OCI-LY3 (cell line): ENCODE data around the gene CNTN3.

ENCODE experiments used
- H2AFZ ChIP-seq: fragments of 200-600, 300-600 bp; shearing (Covaris generic); 2 replicates; pipeline ENCODE4 v1.6.0; 2014; ENCODE audit warnings: antibody characterized with exemption, low read depth, low read length
- H3K27ac ChIP-seq: fragments of 200-600, 300-600 bp; sonication (generic); 2 replicates; pipeline ENCODE4 v1.5.1; 2014; ENCODE audit warnings: mild to moderate bottlenecking, low read length, moderate library complexity, mixed read lengths
- H3K27me3 ChIP-seq: fragments of 200-600, 300-600 bp; sonication (generic); 2 replicates; pipeline ENCODE4 v1.6.1; 2014; ENCODE audit warnings: low read depth, low read length, mixed read lengths
- H3K36me3 ChIP-seq: fragments of 200-600, 300-600 bp; sonication (generic); replicated peaks from 2 replicates; pipeline ENCODE3; 2014; ENCODE audit warnings: low read depth, low read length, mixed read lengths
- H3K4me1 ChIP-seq: fragments of 300-600, 200-600 bp; sonication (generic); 2 replicates; pipeline ENCODE4 v1.6.1; 2014; ENCODE audit warnings: low read length, mixed read lengths
- H3K4me2 ChIP-seq: fragments of 200-600, 300-600 bp; sonication (generic); 2 replicates; pipeline ENCODE4 v1.6.1; 2014; ENCODE audit warnings: low read length, mixed read lengths
- H3K4me3 ChIP-seq: fragments of 300-600, 200-600 bp; sonication (generic); 2 replicates; pipeline ENCODE4 v1.5.1; 2014; ENCODE audit warnings: antibody characterized with exemption, mild to moderate bottlenecking, low read length, moderate library complexity
- H3K79me2 ChIP-seq: fragments of 300-600, 200-600 bp; shearing (Covaris generic); 2 replicates; pipeline ENCODE4 v1.6.1; 2014; ENCODE audit warnings: mild to moderate bottlenecking, low read length, mixed read lengths
- H3K9ac ChIP-seq: fragments of 300-600, 200-600 bp; shearing (Covaris generic); 2 replicates; pipeline ENCODE4 v1.6.0; 2014; ENCODE audit warnings: mild to moderate bottlenecking, low read length, moderate library complexity
- H3K9me3 ChIP-seq: fragments of 200-600, 300-600 bp; shearing (Covaris generic); 2 replicates; pipeline ENCODE4 v1.6.1; 2014; ENCODE audit warnings: low read length, mixed read lengths; ENCODE audit not compliant: insufficient read depth
- H4K20me1 ChIP-seq: fragments of 200-600, 300-600 bp; sonication (generic); 2 replicates; pipeline ENCODE4 v1.6.1; 2016; ENCODE audit warnings: low read length, mixed read lengths; ENCODE audit not compliant: insufficient read depth
- EZH2phosphoT487 ChIP-seq: fragments of 200-600 bp; shearing (Covaris generic); IDR thresholded peaks from 2 replicates; pipeline ENCODE4 v1.6.1; 2018; ENCODE audit warnings: antibody characterized with exemption, mixed run types, low read depth
- TF ChIP-seq, protein P1 (sequence below): fragments of 200-600, 300-600 bp; sonication (generic); IDR thresholded peaks from 2 replicates; pipeline ENCODE4 v1.5.1; 2014; ENCODE audit warnings: antibody characterized with exemption, low read length, low read depth

Gene CNTN3

DNA sequence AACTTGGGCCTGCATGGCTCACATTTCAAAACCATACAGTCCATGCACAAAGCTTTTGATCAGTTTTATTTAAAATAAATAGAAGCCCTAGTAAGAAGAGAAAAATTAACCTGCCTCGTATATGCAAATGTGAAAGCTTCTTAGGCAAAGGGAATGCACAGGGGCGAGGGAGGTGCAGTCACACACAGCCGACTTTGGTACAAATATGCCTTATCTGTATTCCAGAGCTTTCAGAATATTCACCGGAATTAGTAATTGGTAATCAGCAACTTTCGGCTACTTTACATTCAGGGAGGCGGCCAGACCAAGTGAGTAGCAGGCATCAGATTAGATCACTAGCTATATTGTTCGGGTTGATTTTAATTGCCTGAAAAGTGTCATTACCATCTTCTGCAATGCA, 7.5 kb downstream of the CNTN3 start:
- H3K27me3 ChIP-seq, result no peaks in the 10 kb centered on the region
- no peaks in the 10 kb centered on the region for H4K20me1 ChIP-seq
- H3K4me1 ChIP-seq, result no peaks in the 10 kb centered on the region
- no peaks in the 10 kb centered on the region for H3K9me3 ChIP-seq
- no peaks in the 10 kb centered on the region for H3K36me3 ChIP-seq
- H3K4me2 ChIP-seq, result no peak overlapping the region
- no peak overlapping the region for H2AFZ ChIP-seq
- TF ChIP-seq, protein P1, sequence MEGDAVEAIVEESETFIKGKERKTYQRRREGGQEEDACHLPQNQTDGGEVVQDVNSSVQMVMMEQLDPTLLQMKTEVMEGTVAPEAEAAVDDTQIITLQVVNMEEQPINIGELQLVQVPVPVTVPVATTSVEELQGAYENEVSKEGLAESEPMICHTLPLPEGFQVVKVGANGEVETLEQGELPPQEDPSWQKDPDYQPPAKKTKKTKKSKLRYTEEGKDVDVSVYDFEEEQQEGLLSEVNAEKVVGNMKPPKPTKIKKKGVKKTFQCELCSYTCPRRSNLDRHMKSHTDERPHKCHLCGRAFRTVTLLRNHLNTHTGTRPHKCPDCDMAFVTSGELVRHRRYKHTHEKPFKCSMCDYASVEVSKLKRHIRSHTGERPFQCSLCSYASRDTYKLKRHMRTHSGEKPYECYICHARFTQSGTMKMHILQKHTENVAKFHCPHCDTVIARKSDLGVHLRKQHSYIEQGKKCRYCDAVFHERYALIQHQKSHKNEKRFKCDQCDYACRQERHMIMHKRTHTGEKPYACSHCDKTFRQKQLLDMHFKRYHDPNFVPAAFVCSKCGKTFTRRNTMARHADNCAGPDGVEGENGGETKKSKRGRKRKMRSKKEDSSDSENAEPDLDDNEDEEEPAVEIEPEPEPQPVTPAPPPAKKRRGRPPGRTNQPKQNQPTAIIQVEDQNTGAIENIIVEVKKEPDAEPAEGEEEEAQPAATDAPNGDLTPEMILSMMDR, result no peak
- no peak for TF ChIP-seq EZH2phosphoT487
- no peaks in the 10 kb centered on the region for H3K79me2 ChIP-seq
- H3K27ac ChIP-seq, result no peak overlapping the region
- H3K9ac ChIP-seq, result no peak overlapping the region
- no peak overlapping the region for H3K4me3 ChIP-seq

DNA sequence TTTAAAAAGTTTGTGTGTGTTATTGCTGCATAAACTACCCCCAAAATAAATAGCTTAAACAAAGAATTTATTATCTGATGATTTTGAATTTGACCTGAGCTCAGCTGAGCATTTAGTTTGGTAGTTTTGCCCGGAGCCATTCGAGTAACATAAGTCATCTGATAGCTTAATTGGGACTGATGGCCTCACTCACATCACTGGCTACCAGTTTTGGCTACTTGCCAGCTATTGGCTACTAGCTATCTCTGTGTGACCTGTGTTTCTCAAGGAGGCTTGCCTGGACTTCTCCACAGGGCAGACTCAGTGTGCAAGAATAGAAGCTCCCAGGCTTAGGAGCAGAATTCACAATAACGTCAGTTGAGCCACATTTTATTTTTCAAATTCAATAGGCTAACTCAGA, 9.0 kb downstream of the CNTN3 start:
- no peaks in the 10 kb centered on the region for H3K79me2 ChIP-seq
- no peak for TF ChIP-seq EZH2phosphoT487
- TF ChIP-seq, protein P1, result no peak
- H2AFZ ChIP-seq, result no peak overlapping the region
- no peak overlapping the region for H3K9ac ChIP-seq
- no peaks in the 10 kb centered on the region for H3K27me3 ChIP-seq
- H3K4me2 ChIP-seq, result no peak overlapping the region
- no peak overlapping the region for H3K4me3 ChIP-seq
- H3K9me3 ChIP-seq, result no peaks in the 10 kb centered on the region
- no peak overlapping the region for H3K27ac ChIP-seq
- no peaks in the 10 kb centered on the region for H3K36me3 ChIP-seq
- H3K4me1 ChIP-seq, result no peaks in the 10 kb centered on the region
- H4K20me1 ChIP-seq, result no peaks in the 10 kb centered on the region

DNA sequence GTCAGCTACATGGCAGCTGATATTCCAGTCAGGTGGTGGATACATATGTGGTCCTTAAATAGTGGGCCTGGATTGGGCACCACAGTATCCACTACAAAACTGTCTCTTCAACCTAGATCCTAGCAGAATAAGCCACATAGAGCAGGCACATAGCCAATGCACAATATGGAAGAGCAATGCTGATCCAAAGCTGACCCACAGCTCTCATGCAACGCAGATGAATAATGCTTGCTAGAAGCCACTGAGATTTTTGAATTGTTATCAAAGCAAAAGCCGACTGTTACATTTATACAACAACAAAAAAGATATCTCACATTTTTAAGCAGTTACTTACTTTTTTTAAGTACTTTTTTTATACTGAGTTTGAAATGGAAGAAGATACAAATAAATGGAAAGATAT, 11.2 kb downstream of the CNTN3 start:
- Histone ChIP-seq H3K9me3 (no peaks in the 10 kb centered on the region), H3K4me1 (no peaks in the 10 kb centered on the region), H3K9ac (no peak overlapping the region), H3K4me2 (no peak overlapping the region), H3K27me3 (no peaks in the 10 kb centered on the region), H3K4me3 (no peak overlapping the region), H3K79me2 (no peaks in the 10 kb centered on the region), H3K36me3 (no peaks in the 10 kb centered on the region), H4K20me1 (no peaks in the 10 kb centered on the region), H2AFZ (no peak overlapping the region), H3K27ac (no peak overlapping the region)
- TF ChIP-seq, protein P1, result no peak
- no peak for TF ChIP-seq EZH2phosphoT487

DNA sequence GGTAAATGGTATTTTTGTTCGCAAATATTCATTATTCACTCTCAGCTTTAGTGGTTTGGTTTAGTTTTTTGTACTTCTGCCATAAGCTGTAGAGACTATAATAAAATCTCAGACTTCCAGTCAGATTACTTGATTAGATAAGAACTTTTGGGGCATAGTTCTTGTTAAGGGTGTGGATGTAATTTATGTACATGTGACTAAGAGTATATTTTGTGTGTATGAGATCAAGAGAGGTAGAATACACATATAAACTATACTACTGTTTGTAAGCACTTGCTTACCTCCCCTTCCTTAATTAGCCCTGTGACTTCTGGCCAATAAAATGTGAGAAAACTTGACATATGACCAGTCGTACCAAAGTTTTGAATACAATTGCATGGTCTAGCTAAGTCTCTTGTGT, 12.0 kb downstream of the CNTN3 start:
- Histone ChIP-seq H3K79me2 (no peaks in the 10 kb centered on the region), H3K4me3 (no peak overlapping the region), H3K9ac (no peak overlapping the region), H4K20me1 (no peaks in the 10 kb centered on the region), H2AFZ (no peak overlapping the region), H3K27me3 (no peaks in the 10 kb centered on the region), H3K36me3 (no peaks in the 10 kb centered on the region), H3K4me1 (no peaks in the 10 kb centered on the region), H3K4me2 (no peak overlapping the region), H3K9me3 (no peaks in the 10 kb centered on the region), H3K27ac (no peak overlapping the region)
- TF ChIP-seq, protein P1, result no peak
- TF ChIP-seq EZH2phosphoT487, result no peak
